Endothelial cell of umbilical vein (primary cell): ENCODE measurements around the gene PRMT9. TPM values are rescaled to one million over a fixed set of nuclear protein-coding genes. Genes with fewer than 3 reads are reported as not detected.

Experiments used
- BruUV-seq: library from RNA; stranded (reverse); fragments of 400-500 nt; replicated peaks from 2 replicates; lab custom pipeline; 2021; lab: Mats Ljungman, UMichigan
- CTCF ChIA-PET: fragments of 300-600, 350-600 bp; sonication (Branson Sonifier 250); formaldehyde crosslinking; loops from one replicate; lab custom pipeline; 2021; ENCODE audit warnings: antibody characterized with exemption, inconsistent platforms; lab: Charles Lee
- POLR2A ChIA-PET: fragments of 300-600, 350-600 bp; sonication (Branson Sonifier 250); formaldehyde crosslinking; loops from one replicate; lab custom pipeline; 2021; ENCODE audit warnings: antibody characterized with exemption, inconsistent platforms; lab: Charles Lee
- DNase-seq: peaks from one replicate; pipeline ENCODE4 v3.0.0-alpha.2; 2011; ENCODE audit warnings: low read depth, low spot score
- FAIRE-seq: peaks from 2 replicates; lab custom pipeline; 2011; peaks lifted over from hg19 to GRCh38; lab: Jason Lieb, UNC
- H2AFZ ChIP-seq: 2 replicates; pipeline ENCODE4 v1.6.0; 2012; ENCODE audit warnings: low read depth, low read length, control low read depth, inconsistent platforms
- H3K27ac ChIP-seq: 2 replicates; pipeline ENCODE4 v1.5.1; 2011; ENCODE audit warnings: low read depth, mild to moderate bottlenecking, control low read depth, low read length, moderate library complexity; ENCODE audit not compliant: insufficient read depth
- H3K27me3 ChIP-seq, 2 experiments: 2 replicates each; pipeline versions ENCODE4 v1.6.0 to v1.6.1; 2011; ENCODE audit warnings: low read length in 2 of 2, mixed read lengths in 1 of 2; ENCODE audit not compliant: control insufficient read depth in 2 of 2, insufficient read depth in 2 of 2
- H3K36me3 ChIP-seq, 2 experiments: 2 replicates in 1 of 2; 3 replicates in 1 of 2; pipeline ENCODE4 v1.5.1; 2011; ENCODE audit warnings: low read length in 2 of 2, mild to moderate bottlenecking in 1 of 2, moderate library complexity in 1 of 2; ENCODE audit not compliant: control insufficient read depth in 2 of 2, insufficient read depth in 2 of 2; ENCODE audit errors: extremely low read depth in 1 of 2
- H3K4me1 ChIP-seq: 3 replicates; pipeline ENCODE4 v1.5.1; 2011; ENCODE audit warnings: mild to moderate bottlenecking, low read length; ENCODE audit not compliant: control insufficient read depth, insufficient read depth; ENCODE audit errors: extremely low read depth
- H3K4me2 ChIP-seq: 2 replicates; pipeline ENCODE4 v1.6.1; 2011; ENCODE audit warnings: low read length, control low read depth, mixed read lengths; ENCODE audit not compliant: insufficient read depth
- H3K4me3 ChIP-seq, 3 experiments: fragments of 200-600 bp in 1 of 3; sonication (generic), shearing (Covaris generic) in 1 of 3; replicated peaks in 1 of 3; 2 replicates each; pipeline ENCODE4 v1.5.1; 2011 to 2016; ENCODE audit warnings: control low read depth in 3 of 3, low read length in 3 of 3, mild to moderate bottlenecking in 2 of 3, inconsistent platforms in 1 of 3, low read depth in 1 of 3, moderate library complexity in 1 of 3; ENCODE audit not compliant: insufficient read depth in 1 of 3
- H3K79me2 ChIP-seq: 2 replicates; pipeline ENCODE4 v1.6.0; 2012; ENCODE audit warnings: low read length, inconsistent platforms; ENCODE audit not compliant: control insufficient read depth, insufficient read depth
- H3K9ac ChIP-seq: replicated peaks from 2 replicates; pipeline ENCODE3; 2011; ENCODE audit warnings: low read length, control low read depth; ENCODE audit not compliant: insufficient read depth; ENCODE audit errors: extremely low read depth
- H3K9me1 ChIP-seq: replicated peaks from 3 replicates; pipeline ENCODE4 v1.6.0; 2011; ENCODE audit warnings: mild to moderate bottlenecking, low read length; ENCODE audit not compliant: control insufficient read depth, insufficient read depth; ENCODE audit errors: extremely low read depth
- H3K9me3 ChIP-seq: replicated peaks from 2 replicates; pipeline ENCODE4 v1.5.1; 2012; ENCODE audit warnings: low read length, inconsistent platforms; ENCODE audit not compliant: control insufficient read depth, insufficient read depth
- H4K20me1 ChIP-seq: replicated peaks from 2 replicates; pipeline ENCODE3; 2011; ENCODE audit warnings: mild to moderate bottlenecking, low read length; ENCODE audit not compliant: control insufficient read depth, insufficient read depth; ENCODE audit errors: extremely low read depth
- EZH2 ChIP-seq: IDR thresholded peaks from 2 replicates; pipeline ENCODE4 v1.6.1; 2012; ENCODE audit warnings: borderline replicate concordance, low read depth, mild to moderate bottlenecking, moderate library complexity, low read length, inconsistent platforms; ENCODE audit not compliant: severe bottlenecking
- FOS ChIP-seq: IDR thresholded peaks from 2 replicates; pipeline ENCODE4 v1.6.1; 2011; ENCODE audit warnings: mild to moderate bottlenecking, low read length, moderate library complexity, borderline replicate concordance; ENCODE audit not compliant: insufficient read depth
- GATA2 ChIP-seq: IDR thresholded peaks from 2 replicates; pipeline ENCODE4 v1.7.0; 2011; ENCODE audit warnings: low read depth, mild to moderate bottlenecking, moderate library complexity, mixed read lengths, low read length; ENCODE audit not compliant: insufficient read length, insufficient read depth
- JUN ChIP-seq: IDR thresholded peaks from 2 replicates; pipeline ENCODE4 v1.6.1; 2011; ENCODE audit warnings: borderline replicate concordance, low read depth; ENCODE audit not compliant: insufficient read length, insufficient read depth
- MYC ChIP-seq: IDR thresholded peaks from one replicate; pipeline ENCODE4 v1.6.1; 2011; ENCODE audit warnings: mild to moderate bottlenecking, low read depth, low read length
- POLR2A ChIP-seq: IDR thresholded peaks from 2 replicates; pipeline ENCODE4 v1.6.1; 2012; ENCODE audit warnings: low read depth, mild to moderate bottlenecking, control low read depth, low read length
- POLR2AphosphoS5 ChIP-seq: IDR thresholded peaks from 2 replicates; pipeline ENCODE4 v1.6.1; 2012; ENCODE audit warnings: low read depth, mild to moderate bottlenecking, control low read depth, low read length, moderate library complexity; ENCODE audit not compliant: insufficient read depth
- dilution Hi-C: fragments of 300-500 bp; cut with MboI; formaldehyde crosslinking; loops from one replicate; pipeline ENCODE4 v1.15.0; 2019; ENCODE audit warnings: low sequenced_read_pairs; ENCODE audit not compliant: extremely low pct_ligation_motif_present
- intact Hi-C: fragments of 100-400 bp; cut with micrococcal nuclease; formaldehyde crosslinking; loops from one replicate; pipeline ENCODE4 v1.10.0; 2022
- polyA plus RNA-seq, 4 experiments: library from polyadenylated mRNA; depleted of rRNA in 3 of 4; stranded (reverse) in 3 of 4; unstranded in 1 of 4; fragments of >200 nt; gene quantifications; 2 replicates each; pipeline versions ENCODE4 v1.2.1 to v1.2.3, GENCODE V29; 2011 to 2012; ENCODE audit warnings: missing spikeins in 1 of 4
- total RNA-seq: library from RNA; stranded (reverse); gene quantifications from 2 replicates; pipeline ENCODE4 v1.2.3, GENCODE V29; 2021
- TF ChIP-seq, protein P1 (sequence below): IDR thresholded peaks from 2 replicates; pipeline ENCODE4 v1.6.1; 2011; ENCODE audit not compliant: insufficient read depth, insufficient read length
- TF ChIP-seq, protein P2 (sequence below), 2 donors: IDR thresholded peaks; 1 replicate in 1 of 2; 2 replicates in 1 of 2; pipeline ENCODE4 v1.5.1; 2011; ENCODE audit warnings: low read length in 2 of 2, mild to moderate bottlenecking in 2 of 2, moderate library complexity in 2 of 2, control low read depth in 1 of 2, inconsistent platforms in 1 of 2, low read depth in 1 of 2; ENCODE audit not compliant: insufficient read depth in 1 of 2; ENCODE audit errors: extremely low read depth in 1 of 2

The PRMT9 gene
- total and polyA plus RNA-seq, 2 donors (not counting 3 experiments of a cell fraction or from before 2014, with no cell fraction given): 3.2 to 9.0 TPM

DNA sequence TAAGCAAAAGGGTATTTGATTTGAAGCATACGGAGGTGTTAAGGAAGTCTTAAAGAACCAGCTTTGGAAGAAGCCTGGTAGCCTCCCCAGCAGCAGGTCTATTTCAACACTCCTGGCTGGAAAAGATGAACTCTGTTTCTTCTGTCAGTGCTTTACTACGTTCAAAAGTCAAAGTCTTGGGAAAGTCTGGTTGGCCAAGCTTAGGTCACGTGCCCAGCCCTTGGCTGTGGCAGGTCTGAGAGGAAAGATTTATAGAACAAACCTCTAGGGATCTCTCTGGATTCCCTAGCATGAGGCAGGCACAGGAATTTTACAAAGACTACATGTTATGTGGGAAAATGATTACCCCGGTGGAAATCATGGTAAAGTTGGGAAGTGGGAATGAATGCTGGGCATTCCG is 39.4 kb upstream of the PRMT9 start:
- BruUV-seq: no TSS peak
- H3K79me2 ChIP-seq: no peaks in the 10 kb centered on the region

More for the DNA sequence above, 39.4 kb upstream of the PRMT9 start:
- CTCF ChIA-PET: interaction anchor here (3.1 kb wide), 1 partner anchor 143 kb away, joined by 20 read pairs; no protein-coding TSS in a partner anchor
- no peak for DNase-seq
- TF ChIP-seq FOS (no peak), MYC (no peak), EZH2 (no peak), POLR2A (no peak), GATA2 (no peak), JUN (no peak), POLR2AphosphoS5 (no peak)
- TF ChIP-seq, protein P1, sequence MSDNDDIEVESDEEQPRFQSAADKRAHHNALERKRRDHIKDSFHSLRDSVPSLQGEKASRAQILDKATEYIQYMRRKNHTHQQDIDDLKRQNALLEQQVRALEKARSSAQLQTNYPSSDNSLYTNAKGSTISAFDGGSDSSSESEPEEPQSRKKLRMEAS: no peak
- TF ChIP-seq, protein P2, sequence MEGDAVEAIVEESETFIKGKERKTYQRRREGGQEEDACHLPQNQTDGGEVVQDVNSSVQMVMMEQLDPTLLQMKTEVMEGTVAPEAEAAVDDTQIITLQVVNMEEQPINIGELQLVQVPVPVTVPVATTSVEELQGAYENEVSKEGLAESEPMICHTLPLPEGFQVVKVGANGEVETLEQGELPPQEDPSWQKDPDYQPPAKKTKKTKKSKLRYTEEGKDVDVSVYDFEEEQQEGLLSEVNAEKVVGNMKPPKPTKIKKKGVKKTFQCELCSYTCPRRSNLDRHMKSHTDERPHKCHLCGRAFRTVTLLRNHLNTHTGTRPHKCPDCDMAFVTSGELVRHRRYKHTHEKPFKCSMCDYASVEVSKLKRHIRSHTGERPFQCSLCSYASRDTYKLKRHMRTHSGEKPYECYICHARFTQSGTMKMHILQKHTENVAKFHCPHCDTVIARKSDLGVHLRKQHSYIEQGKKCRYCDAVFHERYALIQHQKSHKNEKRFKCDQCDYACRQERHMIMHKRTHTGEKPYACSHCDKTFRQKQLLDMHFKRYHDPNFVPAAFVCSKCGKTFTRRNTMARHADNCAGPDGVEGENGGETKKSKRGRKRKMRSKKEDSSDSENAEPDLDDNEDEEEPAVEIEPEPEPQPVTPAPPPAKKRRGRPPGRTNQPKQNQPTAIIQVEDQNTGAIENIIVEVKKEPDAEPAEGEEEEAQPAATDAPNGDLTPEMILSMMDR (IDR thresholded peaks at IDR 0.05; ENCODE audit: extremely low read depth in 1 of 2, insufficient read depth in 1 of 2, low read depth in 1 of 2, low read length in 2 of 2): no peak
- Histone ChIP-seq H3K27me3 (no peaks in the 10 kb centered on the region), H3K9ac (no peak overlapping the region), H3K4me2 (no peak overlapping the region), H3K27ac (no peak overlapping the region), H3K4me1 (no peaks in the 10 kb centered on the region), H2AFZ (no peak overlapping the region), H3K36me3 (no peaks in the 10 kb centered on the region), H3K9me1 (no peaks in the 10 kb centered on the region), H3K4me3 (no peak overlapping the region), H4K20me1 (no peaks in the 10 kb centered on the region), H3K9me3 (no peaks in the 10 kb centered on the region)
- POLR2A ChIA-PET: no interaction called here
- dilution Hi-C loops (no loop called here), intact Hi-C loops (no loop called here)
- no peak for FAIRE-seq
